Upper lobe of right lung (tissue), 1 donor: Measurements from ENCODE around the gene WDR88. TPM values are rescaled to one million over a fixed set of nuclear protein-coding genes. Genes with fewer than 3 reads are reported as not detected.
"Not testable (repeated sequence)": the region's sequence is repeated elsewhere in the genome, so short reads cannot be mapped to it uniquely, and the experiment has no call there.

ENCODE experiments used
- ATAC-seq: fragments of 200-7000 bp; cut with Tn5 transposase; one replicate; pipeline ENCODE4 v1.9.1; 2020; ENCODE audit warnings: mild to moderate bottlenecking, moderate library complexity
- DNase-seq: peaks from one replicate; pipeline ENCODE4 v3.0.0-alpha.2; 2020
- H3K27ac ChIP-seq: fragments of 200-600 bp; one replicate; pipeline ENCODE4 v1.8.0; 2022
- H3K27me3 ChIP-seq: fragments of 200-600 bp; one replicate; pipeline ENCODE4 v1.8.0; 2022; ENCODE audit warnings: mild to moderate bottlenecking
- H3K36me3 ChIP-seq: fragments of 200-600 bp; one replicate; pipeline ENCODE4 v1.8.0; 2022
- H3K4me1 ChIP-seq: fragments of 200-600 bp; one replicate; pipeline ENCODE4 v1.8.0; 2022
- H3K4me3 ChIP-seq: fragments of 200-600 bp; one replicate; pipeline ENCODE4 v1.8.0; 2022; ENCODE audit warnings: mild to moderate bottlenecking
- H3K9me3 ChIP-seq: fragments of 200-600 bp; one replicate; pipeline ENCODE4 v1.8.0; 2022
- intact Hi-C: fragments of 100-400 bp; cut with DNase I; formaldehyde crosslinking; loops from one replicate; pipeline ENCODE4 v1.11.0; 2022
- total RNA-seq: library from RNA; stranded (reverse); fragmentation: NEBNext Ultra II Directional; extraction: Animal tissue kit (Norgen Biotek cat#: 25700); gene quantifications from one replicate; pipeline ENCODE4 v1.2.1, GENCODE V29; 2021
- TF ChIP-seq, protein P1 (sequence below): fragments of 200-600 bp; IDR thresholded peaks from one replicate; pipeline ENCODE4 v1.8.0; 2022; ENCODE audit warnings: antibody characterized with exemption
- donor health status: DM: no; HTN: yes; CAD: no; lungs with severe emphysema.

WDR88 gene
- total RNA-seq, 1 donor from 2014 or later, result not detected

DNA sequence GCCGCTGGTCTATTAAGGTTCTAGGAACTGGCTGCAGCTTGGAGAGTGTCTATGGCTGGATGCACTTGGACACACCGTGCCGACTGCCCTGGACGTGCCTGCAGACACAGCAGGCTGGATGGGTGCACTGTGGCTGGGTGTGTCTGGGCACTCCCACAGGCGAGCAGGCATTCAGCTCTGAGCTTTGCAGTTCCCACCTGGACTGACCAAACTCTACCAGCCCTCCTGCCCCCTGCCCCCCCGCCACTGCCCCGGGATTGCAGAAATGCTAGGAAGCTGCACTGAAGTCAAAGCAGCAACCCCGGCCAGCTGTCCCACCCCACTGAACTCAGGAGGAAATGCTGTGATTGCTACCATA lies 55.2 kb downstream of the WDR88 start:
- Histone ChIP-seq H3K27me3 (no peaks in the 10 kb centered on the region), H3K27ac (no peak overlapping the region), H3K36me3 (no peaks in the 10 kb centered on the region), H3K4me1 (no peaks in the 10 kb centered on the region), H3K9me3 (no peaks in the 10 kb centered on the region), H3K4me3 (no peak overlapping the region)
- TF ChIP-seq, protein P1, sequence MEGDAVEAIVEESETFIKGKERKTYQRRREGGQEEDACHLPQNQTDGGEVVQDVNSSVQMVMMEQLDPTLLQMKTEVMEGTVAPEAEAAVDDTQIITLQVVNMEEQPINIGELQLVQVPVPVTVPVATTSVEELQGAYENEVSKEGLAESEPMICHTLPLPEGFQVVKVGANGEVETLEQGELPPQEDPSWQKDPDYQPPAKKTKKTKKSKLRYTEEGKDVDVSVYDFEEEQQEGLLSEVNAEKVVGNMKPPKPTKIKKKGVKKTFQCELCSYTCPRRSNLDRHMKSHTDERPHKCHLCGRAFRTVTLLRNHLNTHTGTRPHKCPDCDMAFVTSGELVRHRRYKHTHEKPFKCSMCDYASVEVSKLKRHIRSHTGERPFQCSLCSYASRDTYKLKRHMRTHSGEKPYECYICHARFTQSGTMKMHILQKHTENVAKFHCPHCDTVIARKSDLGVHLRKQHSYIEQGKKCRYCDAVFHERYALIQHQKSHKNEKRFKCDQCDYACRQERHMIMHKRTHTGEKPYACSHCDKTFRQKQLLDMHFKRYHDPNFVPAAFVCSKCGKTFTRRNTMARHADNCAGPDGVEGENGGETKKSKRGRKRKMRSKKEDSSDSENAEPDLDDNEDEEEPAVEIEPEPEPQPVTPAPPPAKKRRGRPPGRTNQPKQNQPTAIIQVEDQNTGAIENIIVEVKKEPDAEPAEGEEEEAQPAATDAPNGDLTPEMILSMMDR, result no peak
- DNase-seq (peak; percentile 59), ATAC-seq (peak; percentile 29)
- intact Hi-C loops, result no loop called here

GRCh38 chr19:33189453-33189852 lies 57.5 kb downstream of the WDR88 start:
- TF ChIP-seq, protein P1, result no peak

DNA sequence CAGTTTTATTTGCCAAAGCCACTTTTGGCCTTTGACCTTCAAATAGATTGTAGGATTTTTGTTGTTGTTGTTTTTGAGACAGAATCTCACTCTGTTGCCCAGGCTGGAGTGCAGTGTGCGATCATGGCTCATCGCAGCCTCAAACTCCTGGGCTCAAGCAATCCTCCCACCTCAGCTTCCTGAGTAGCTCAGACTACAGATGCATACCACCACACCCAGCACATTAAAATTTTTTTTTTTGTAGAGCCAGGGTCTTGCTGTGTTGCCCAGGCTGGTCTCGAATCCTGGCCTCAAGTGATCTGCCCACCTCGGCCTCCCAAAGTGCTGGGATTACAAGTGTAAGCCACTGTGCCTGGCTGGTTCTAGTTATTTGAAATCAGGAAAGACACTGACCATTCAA lies 59.2 kb downstream of the WDR88 start:
- H3K27ac ChIP-seq, H3K27me3 ChIP-seq, DNase-seq, H3K9me3 ChIP-seq, H3K36me3 ChIP-seq, H3K4me1 ChIP-seq, ATAC-seq, H3K4me3 ChIP-seq, intact Hi-C loops: not testable (repeated sequence)

More at GRCh38 chr19:33189453-33189852, 57.5 kb downstream of the WDR88 start:
- Histone ChIP-seq H3K27me3 (no peaks in the 10 kb centered on the region), H3K9me3 (no peaks in the 10 kb centered on the region), H3K27ac (no peak overlapping the region), H3K36me3 (no peaks in the 10 kb centered on the region), H3K4me3 (no peak overlapping the region), H3K4me1 (no peaks in the 10 kb centered on the region)
- intact Hi-C loops, result no loop called here
- no peak for DNase-seq
- no peak for ATAC-seq

GRCh38 chr19:33191501-33191900 lies 59.6 kb downstream of the WDR88 start:
- no peaks in the 10 kb centered on the region for H3K9me3 ChIP-seq
- no peak for ATAC-seq
- peaks cover 6% of the 10 kb centered on the region for H3K4me1 ChIP-seq
- intact Hi-C loops, result no loop called here
- no peaks in the 10 kb centered on the region for H3K27me3 ChIP-seq
- TF ChIP-seq, protein P1, result no peak
- H3K36me3 ChIP-seq, result no peaks in the 10 kb centered on the region
- no peak overlapping the region for H3K27ac ChIP-seq
- peak; percentile 46 for DNase-seq
- no peak overlapping the region for H3K4me3 ChIP-seq

DNA sequence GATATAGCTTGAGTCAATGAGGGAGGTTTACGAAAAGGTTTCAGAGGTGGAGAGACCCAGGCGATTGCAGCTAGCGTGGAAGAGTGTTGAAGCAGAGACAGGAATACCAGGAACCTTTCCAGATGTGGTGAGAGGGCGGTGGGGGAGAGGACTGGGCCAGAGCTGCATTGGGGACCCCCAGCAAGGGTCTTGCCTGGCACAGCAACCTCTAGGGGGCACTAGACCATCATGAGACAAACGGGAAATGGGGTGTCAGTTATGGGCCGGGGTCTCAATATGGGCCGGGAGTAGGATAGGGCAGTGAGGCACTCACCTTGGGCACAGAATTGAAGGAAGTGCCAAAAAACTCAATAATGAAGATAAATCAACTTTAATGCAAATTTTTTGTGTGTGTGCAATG lies 60.1 kb downstream of the WDR88 start:
- H3K4me3 ChIP-seq, result no peak overlapping the region
- no peaks in the 10 kb centered on the region for H3K9me3 ChIP-seq
- no peak overlapping the region for H3K27ac ChIP-seq
- TF ChIP-seq, protein P1, result no peak
- no peaks in the 10 kb centered on the region for H3K36me3 ChIP-seq
- H3K4me1 ChIP-seq, result peaks cover 6% of the 10 kb centered on the region
- intact Hi-C loops, result no loop called here
- H3K27me3 ChIP-seq, result no peaks in the 10 kb centered on the region
- DNase-seq (peak; percentile 52), ATAC-seq (no peak)

DNA sequence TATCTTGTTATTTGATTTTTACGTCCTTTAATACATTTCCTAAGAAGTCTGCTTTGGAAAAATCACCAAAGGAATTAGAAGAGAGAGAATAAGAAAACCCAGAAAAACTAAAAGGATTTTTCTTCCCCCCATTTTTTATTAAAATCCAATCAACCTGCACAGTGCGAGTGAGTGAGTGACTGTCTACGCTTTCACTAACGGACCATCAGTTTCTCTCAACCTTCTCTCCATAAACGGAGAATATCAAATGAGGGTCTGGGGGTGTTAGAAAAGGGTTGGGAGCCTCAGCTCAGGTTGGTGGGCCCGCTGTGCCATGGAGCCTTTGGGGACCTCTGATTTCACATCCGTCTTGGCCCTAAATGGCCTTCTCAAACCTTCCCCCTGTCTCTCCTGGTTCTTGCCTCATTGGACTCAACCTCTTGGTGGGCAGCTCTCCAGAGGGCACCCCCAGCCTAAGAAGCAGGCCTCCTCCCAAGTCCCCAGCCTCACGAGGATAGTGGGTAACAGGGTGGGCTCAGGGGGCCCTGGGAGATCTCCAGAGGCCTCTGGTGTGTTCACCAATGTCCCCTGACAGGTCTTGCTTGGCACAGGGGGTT lies 61.5 kb downstream of the WDR88 start:
- TF ChIP-seq, protein P1, result no peak
- H3K4me3 ChIP-seq, result no peak overlapping the region
- DNase-seq (peak; percentile 9), ATAC-seq (no peak)
- intact Hi-C loops, result no loop called here
- H3K4me1 ChIP-seq, result peaks cover 6% of the 10 kb centered on the region
- no peak overlapping the region for H3K27ac ChIP-seq
- no peaks in the 10 kb centered on the region for H3K27me3 ChIP-seq
- H3K36me3 ChIP-seq, result no peaks in the 10 kb centered on the region
- H3K9me3 ChIP-seq, result no peaks in the 10 kb centered on the region
